Lower lobe of right lung (tissue), 2 donors: ENCODE data around the gene LGALSL. TPM values are rescaled to one million over a fixed set of nuclear protein-coding genes. Genes with fewer than 3 reads are reported as not detected.

ENCODE experiments used
- ATAC-seq, 2 donors: fragments of 200-7000 bp; cut with Tn5 transposase; one replicate each; pipeline ENCODE4 v1.9.1; 2020 to 2022; ENCODE audit warnings: mild to moderate bottlenecking in 2 of 2, moderate library complexity in 2 of 2
- DNase-seq: peaks from one replicate; pipeline ENCODE4 v3.0.0-alpha.2; 2020
- H3K27ac ChIP-seq: fragments of 200-600 bp; one replicate; pipeline ENCODE4 v1.8.0; 2022
- H3K27me3 ChIP-seq: fragments of 200-600 bp; one replicate; pipeline ENCODE4 v1.8.0; 2022; ENCODE audit warnings: low read depth
- H3K36me3 ChIP-seq: fragments of 200-600 bp; one replicate; pipeline ENCODE4 v1.8.0; 2022; ENCODE audit warnings: mild to moderate bottlenecking
- H3K4me1 ChIP-seq: fragments of 200-600 bp; one replicate; pipeline ENCODE4 v1.8.0; 2022
- H3K4me3 ChIP-seq: fragments of 200-600 bp; one replicate; pipeline ENCODE4 v1.8.0; 2022; ENCODE audit warnings: mild to moderate bottlenecking
- H3K9me3 ChIP-seq: fragments of 200-600 bp; one replicate; pipeline ENCODE4 v1.8.0; 2022
- intact Hi-C: fragments of 100-400 bp; cut with DNase I; formaldehyde crosslinking; loops from one replicate; pipeline ENCODE4 v1.11.0; 2022
- total RNA-seq: library from RNA; stranded (reverse); fragmentation: NEBNext Ultra II Directional; extraction: Animal tissue kit (Norgen Biotek cat#: 25700); gene quantifications from one replicate; pipeline ENCODE4 v1.2.1, GENCODE V29; 2021
- TF ChIP-seq, protein P1 (sequence below): fragments of 200-600 bp; IDR thresholded peaks from one replicate; pipeline ENCODE4 v1.8.0; 2022; ENCODE audit warnings: antibody characterized with exemption, mild to moderate bottlenecking
- donor health status: DM: no; HTN: yes; CAD: no; lungs with severe emphysema.

The LGALSL gene
- total RNA-seq, 1 donor from 2014 or later, result 30.8 TPM

DNA sequence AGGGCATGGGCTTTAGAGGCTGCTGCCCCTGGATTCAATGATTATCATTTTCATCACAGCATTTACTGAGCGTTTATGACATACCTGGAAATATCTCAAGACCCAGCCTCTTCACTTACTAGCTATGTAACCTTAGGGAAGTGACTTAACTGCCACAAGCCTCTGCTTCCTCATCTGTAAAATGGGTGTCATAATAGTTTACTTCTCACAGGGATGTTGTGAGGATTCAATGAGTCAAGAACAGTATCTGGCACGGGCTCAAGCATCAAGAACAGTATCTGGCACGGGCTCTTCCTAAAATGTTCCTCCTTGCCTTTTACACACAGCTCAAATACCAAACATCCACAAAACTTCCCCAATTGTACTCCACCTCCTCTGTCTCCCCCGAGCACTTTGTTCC, 31.4 kb downstream of the LGALSL start:
- ATAC-seq, result no peak
- TF ChIP-seq, protein P1, sequence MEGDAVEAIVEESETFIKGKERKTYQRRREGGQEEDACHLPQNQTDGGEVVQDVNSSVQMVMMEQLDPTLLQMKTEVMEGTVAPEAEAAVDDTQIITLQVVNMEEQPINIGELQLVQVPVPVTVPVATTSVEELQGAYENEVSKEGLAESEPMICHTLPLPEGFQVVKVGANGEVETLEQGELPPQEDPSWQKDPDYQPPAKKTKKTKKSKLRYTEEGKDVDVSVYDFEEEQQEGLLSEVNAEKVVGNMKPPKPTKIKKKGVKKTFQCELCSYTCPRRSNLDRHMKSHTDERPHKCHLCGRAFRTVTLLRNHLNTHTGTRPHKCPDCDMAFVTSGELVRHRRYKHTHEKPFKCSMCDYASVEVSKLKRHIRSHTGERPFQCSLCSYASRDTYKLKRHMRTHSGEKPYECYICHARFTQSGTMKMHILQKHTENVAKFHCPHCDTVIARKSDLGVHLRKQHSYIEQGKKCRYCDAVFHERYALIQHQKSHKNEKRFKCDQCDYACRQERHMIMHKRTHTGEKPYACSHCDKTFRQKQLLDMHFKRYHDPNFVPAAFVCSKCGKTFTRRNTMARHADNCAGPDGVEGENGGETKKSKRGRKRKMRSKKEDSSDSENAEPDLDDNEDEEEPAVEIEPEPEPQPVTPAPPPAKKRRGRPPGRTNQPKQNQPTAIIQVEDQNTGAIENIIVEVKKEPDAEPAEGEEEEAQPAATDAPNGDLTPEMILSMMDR, result no peak
- no peaks in the 10 kb centered on the region for H3K36me3 ChIP-seq
- no peak overlapping the region for H3K4me3 ChIP-seq
- intact Hi-C loops, result loop anchor here (5.0 kb wide), 1 partner anchor 153 kb away; no protein-coding TSS in a partner anchor
- H3K4me1 ChIP-seq, result peaks cover 8% of the 10 kb centered on the region
- no peak overlapping the region for H3K27ac ChIP-seq
- H3K9me3 ChIP-seq, result no peaks in the 10 kb centered on the region
- no peak for DNase-seq
- no peaks in the 10 kb centered on the region for H3K27me3 ChIP-seq

GRCh38 chr2:64485961-64486360, 32.0 kb downstream of the LGALSL start:
- H3K27me3 ChIP-seq, result no peaks in the 10 kb centered on the region
- intact Hi-C loops, result loop anchor here (5.0 kb wide), 1 partner anchor 154 kb away; no protein-coding TSS in a partner anchor
- no peak overlapping the region for H3K27ac ChIP-seq
- no peaks in the 10 kb centered on the region for H3K36me3 ChIP-seq
- no peak overlapping the region for H3K4me3 ChIP-seq
- ATAC-seq, result no peak
- TF ChIP-seq, protein P1, result no peak
- DNase-seq, result no peak
- peaks cover 8% of the 10 kb centered on the region for H3K4me1 ChIP-seq
- H3K9me3 ChIP-seq, result no peaks in the 10 kb centered on the region

- TF ChIP-seq, protein P1, result no peak
- Histone ChIP-seq H3K27ac (no peak overlapping the region), H3K27me3 (no peaks in the 10 kb centered on the region), H3K4me3 (no peak overlapping the region), H3K4me1 (peaks cover 8% of the 10 kb centered on the region), H3K36me3 (no peaks in the 10 kb centered on the region), H3K9me3 (no peaks in the 10 kb centered on the region)
- no peak for ATAC-seq
- DNase-seq, result no peak
- intact Hi-C loops, result loop anchor here (5.0 kb wide), 1 partner anchor 155 kb away; no protein-coding TSS in a partner anchor
Measured at GRCh38 chr2:64487256-64488049, 33.5 kb downstream of the LGALSL start.

- no peak overlapping the region for H3K27ac ChIP-seq
- intact Hi-C loops, result loop anchor here (5.0 kb wide), 1 partner anchor 156 kb away; no protein-coding TSS in a partner anchor
- H3K4me1 ChIP-seq, result peaks cover 8% of the 10 kb centered on the region
- H3K36me3 ChIP-seq, result no peaks in the 10 kb centered on the region
- no peak overlapping the region for H3K4me3 ChIP-seq
- TF ChIP-seq, protein P1, result peak; percentile 98
- ATAC-seq (peak; percentile 80 to 86), DNase-seq (peak; percentile 77)
- H3K27me3 ChIP-seq, result no peaks in the 10 kb centered on the region
- no peaks in the 10 kb centered on the region for H3K9me3 ChIP-seq
Measured at GRCh38 chr2:64488050-64488974, 34.4 kb downstream of the LGALSL start.

GRCh38 chr2:64489081-64489751, 35.3 kb downstream of the LGALSL start:
- H3K27ac ChIP-seq, result no peak overlapping the region
- no peak for ATAC-seq

More at GRCh38 chr2:64489081-64489751, 35.3 kb downstream of the LGALSL start:
- intact Hi-C loops, result loop anchor here (5.0 kb wide), 1 partner anchor 157 kb away; no protein-coding TSS in a partner anchor
- Histone ChIP-seq H3K4me1 (peaks cover 8% of the 10 kb centered on the region), H3K9me3 (no peaks in the 10 kb centered on the region), H3K4me3 (no peak overlapping the region), H3K27me3 (no peaks in the 10 kb centered on the region), H3K36me3 (no peaks in the 10 kb centered on the region)
- TF ChIP-seq, protein P1, result no peak
- DNase-seq, result no peak
